IPS DF 6.9 (cell line): ENCODE results near the gene SPRY4.
"Not testable (repeated sequence)": the region's sequence is repeated elsewhere in the genome, so short reads cannot be mapped to it uniquely, and the experiment has no call there.

Experiments used
- DNase-seq: peaks from one replicate; pipeline ENCODE4 v3.0.0-alpha.2; 2013; ENCODE audit warnings: low read depth, low spot score
- H3K27ac ChIP-seq: one replicate; pipeline ENCODE4 v1.5.1; 2013; ENCODE audit warnings: low read length, control low read depth
- H3K27me3 ChIP-seq: 2 replicates; pipeline ENCODE4 v1.6.1; 2013; ENCODE audit warnings: mild to moderate bottlenecking, low read length; ENCODE audit not compliant: control insufficient read depth, insufficient read depth
- H3K36me3 ChIP-seq: 2 replicates; pipeline ENCODE4 v1.6.1; 2013; ENCODE audit warnings: low read length; ENCODE audit not compliant: control insufficient read depth, insufficient read depth
- H3K4me1 ChIP-seq: 2 replicates; pipeline ENCODE4 v1.6.1; 2013; ENCODE audit warnings: low read length; ENCODE audit not compliant: control insufficient read depth, insufficient read depth
- H3K4me3 ChIP-seq: 2 replicates; pipeline ENCODE4 v1.5.1; 2013; ENCODE audit warnings: mild to moderate bottlenecking, low read length
- H3K9me3 ChIP-seq: 2 replicates; pipeline ENCODE4 v1.6.1; 2013; ENCODE audit warnings: low read length, inconsistent platforms; ENCODE audit not compliant: control insufficient read depth, insufficient read depth
- WGBS: extraction: QIAGEN DNeasy Blood & Tissue Kit; methylation state at CpG from one replicate; pipeline ENCODE4 v1.1.7; 2013; ENCODE audit warnings: mixed read lengths, missing lambda C conversion rate; ENCODE audit not compliant: insufficient read length, insufficient coverage; 5-methylcytosine and 5-hydroxymethylcytosine counted together

SPRY4 gene

GRCh38 chr5:142286111-142286510 is 38.7 kb downstream of the SPRY4 start:
- WGBS, result no CpG with 5 or more reads among the region's 12 CpGs
- H3K27me3 ChIP-seq, result no peaks in the 10 kb centered on the region
- no peaks in the 10 kb centered on the region for H3K36me3 ChIP-seq
- H3K4me3 ChIP-seq, result no peak overlapping the region
- no peak for DNase-seq
- no peaks in the 10 kb centered on the region for H3K9me3 ChIP-seq
- H3K4me1 ChIP-seq, result peaks cover 1% of the 10 kb centered on the region; the same call in 1 of the 2 replicates
- H3K27ac ChIP-seq, result no peak overlapping the region

- no peaks in the 10 kb centered on the region for H3K27me3 ChIP-seq
- H3K4me1 ChIP-seq, result 0 out of 2 replicates have a peak, but pooled peaks cover 2% of the 10 kb centered on the region
- no CpG with 5 or more reads among the region's 6 CpGs for WGBS
- H3K9me3 ChIP-seq, result no peaks in the 10 kb centered on the region
- H3K4me3 ChIP-seq, result no peak overlapping the region
- H3K36me3 ChIP-seq, result no peaks in the 10 kb centered on the region
- H3K27ac ChIP-seq, result no peak overlapping the region
- no peak for DNase-seq
Observed at GRCh38 chr5:142283304-142283703, 41.5 kb downstream of the SPRY4 start.

DNA sequence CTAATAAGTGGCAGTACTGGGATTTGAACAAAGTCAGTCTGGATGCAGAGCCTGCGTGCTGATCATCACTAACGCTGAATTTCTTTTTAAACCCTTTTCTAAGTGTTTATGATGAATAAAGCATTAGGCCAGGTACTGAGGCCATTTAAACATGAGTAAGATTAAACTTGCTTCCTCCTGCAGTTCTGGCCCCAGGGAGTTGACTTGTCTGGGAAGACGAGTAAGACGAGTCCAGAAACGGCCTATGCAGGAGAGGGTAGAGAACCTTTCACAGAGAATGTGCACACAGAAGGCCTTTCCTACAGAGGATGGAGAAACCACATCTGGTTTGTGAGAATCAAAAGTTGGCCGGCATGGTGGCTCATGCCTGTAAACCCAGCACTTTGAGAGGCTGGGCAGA is 42.9 kb downstream of the SPRY4 start:
- no peaks in the 10 kb centered on the region for H3K27me3 ChIP-seq
- no CpG with 5 or more reads among the region's 6 CpGs for WGBS

DNA sequence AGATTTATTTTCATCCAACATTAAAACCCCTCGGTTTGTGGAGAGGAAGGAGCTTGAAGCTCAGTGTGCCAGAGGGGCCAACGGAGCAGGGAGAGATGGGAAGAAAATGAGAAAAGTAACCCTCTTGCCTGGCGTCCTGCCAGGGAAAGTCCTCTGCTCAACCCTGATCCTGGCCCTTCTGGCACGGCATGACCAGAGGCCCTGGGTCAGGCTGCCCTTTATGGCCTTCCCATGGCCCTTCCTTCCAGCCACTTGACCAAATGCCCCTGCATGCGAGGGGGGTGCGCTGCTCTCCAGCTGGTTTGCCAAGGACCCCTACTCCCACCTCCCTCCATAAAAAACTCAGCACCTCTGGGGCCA is 43.8 kb downstream of the SPRY4 start:
- DNase-seq, result no peak
- Histone ChIP-seq H3K36me3 (no peaks in the 10 kb centered on the region), H3K9me3 (no peaks in the 10 kb centered on the region), H3K27ac (no peak overlapping the region), H3K4me3 (no peak overlapping the region), H3K27me3 (no peaks in the 10 kb centered on the region), H3K4me1 (0 out of 2 replicates have a peak, but pooled peaks cover 2% of the 10 kb centered on the region)
- WGBS, result no CpG with 5 or more reads among the region's 6 CpGs

More for the DNA sequence above, 42.9 kb downstream of the SPRY4 start:
- no peak for DNase-seq
- no peaks in the 10 kb centered on the region for H3K9me3 ChIP-seq
- no peaks in the 10 kb centered on the region for H3K36me3 ChIP-seq
- no peak overlapping the region for H3K4me3 ChIP-seq
- H3K4me1 ChIP-seq, result 0 out of 2 replicates have a peak, but pooled peaks cover 2% of the 10 kb centered on the region
- no peak overlapping the region for H3K27ac ChIP-seq

DNA sequence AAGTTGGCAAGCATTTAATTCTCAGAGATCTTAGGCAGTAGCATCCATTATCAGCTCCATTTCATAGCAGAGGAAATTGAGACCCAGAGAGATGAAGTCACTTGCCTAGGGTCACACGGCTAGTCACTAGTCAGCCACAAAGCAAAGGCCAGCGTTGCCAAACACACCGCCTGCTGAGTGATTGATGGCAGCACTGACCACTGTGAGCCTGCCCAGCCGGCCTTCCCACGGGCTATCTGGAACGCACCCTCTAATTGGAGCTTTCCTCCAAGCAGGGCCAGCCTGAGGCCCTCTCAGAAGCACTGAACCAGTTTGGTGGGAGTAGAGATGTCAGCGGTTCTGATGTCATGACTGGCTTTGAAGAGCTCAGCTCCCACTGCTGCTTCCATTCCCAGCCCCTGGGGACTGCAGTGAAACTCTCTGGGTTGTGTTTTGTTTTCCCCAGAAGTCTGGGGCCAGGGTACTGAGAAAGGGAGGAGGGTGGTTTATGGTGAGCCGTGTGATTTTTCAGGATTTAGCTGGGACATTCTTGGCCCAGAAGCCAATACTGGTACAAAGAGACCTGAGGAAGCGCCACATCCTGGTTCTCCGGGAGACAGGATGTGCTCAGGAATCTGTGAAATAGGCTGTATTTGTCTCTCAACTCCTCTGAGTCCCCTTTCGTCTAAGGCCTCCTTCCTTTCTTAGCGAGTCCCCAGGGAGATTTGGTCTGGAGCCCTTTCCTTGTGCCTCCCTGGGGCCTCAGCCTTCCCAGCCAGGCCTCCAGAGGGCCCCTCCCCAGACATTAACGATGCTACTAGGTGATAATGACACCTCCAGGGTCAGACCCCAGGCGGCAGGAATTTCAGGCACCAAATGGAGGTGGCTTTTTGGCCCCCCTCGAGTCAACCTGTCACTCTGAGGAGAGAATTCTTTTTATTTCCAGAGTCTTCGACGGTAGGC is 44.5 kb downstream of the SPRY4 start:
- Histone ChIP-seq H3K4me3 (no peak overlapping the region), H3K9me3 (no peaks in the 10 kb centered on the region), H3K36me3 (no peaks in the 10 kb centered on the region), H3K27me3 (no peaks in the 10 kb centered on the region), H3K4me1 (0 out of 2 replicates have a peak, but pooled peaks cover 2% of the 10 kb centered on the region), H3K27ac (no peak overlapping the region)
- no CpG with 5 or more reads among the region's 17 CpGs for WGBS
- DNase-seq, result peak; percentile 47

GRCh38 chr5:142278627-142279026 is 46.2 kb downstream of the SPRY4 start:
- no peak for DNase-seq
- Histone ChIP-seq H3K27ac (no peak overlapping the region), H3K4me1 (0 out of 2 replicates have a peak, but pooled peaks cover 2% of the 10 kb centered on the region), H3K27me3 (no peaks in the 10 kb centered on the region), H3K9me3 (no peaks in the 10 kb centered on the region), H3K4me3 (no peak overlapping the region), H3K36me3 (no peaks in the 10 kb centered on the region)
- no CpG with 5 or more reads among the region's 1 CpG for WGBS

DNA sequence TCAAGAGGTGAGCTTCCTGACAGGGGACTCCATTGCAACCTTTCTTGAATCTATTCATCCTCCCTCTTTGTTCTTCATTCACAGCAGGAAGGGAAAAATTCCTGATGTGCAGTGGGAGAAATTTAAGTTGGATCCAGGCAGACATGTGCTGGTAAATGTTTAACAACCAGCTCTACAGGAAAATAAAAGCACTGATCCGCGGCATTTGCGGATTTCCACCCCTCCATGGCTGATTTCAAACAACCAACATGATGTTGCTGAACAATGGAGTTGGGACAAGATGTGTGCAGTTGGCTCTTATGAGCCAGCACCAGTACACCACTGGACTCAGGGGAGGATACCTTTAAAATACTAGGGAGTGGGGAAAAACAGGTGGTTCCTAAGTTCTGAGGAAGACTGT is 47.0 kb downstream of the SPRY4 start:
- no peak for DNase-seq
- 0 out of 2 replicates have a peak, but pooled peaks cover 2% of the 10 kb centered on the region for H3K4me1 ChIP-seq
- H3K27ac ChIP-seq, result no peak overlapping the region
- no peaks in the 10 kb centered on the region for H3K27me3 ChIP-seq
- H3K4me3 ChIP-seq, result no peak overlapping the region
- WGBS, result no CpG with 5 or more reads among the region's 3 CpGs
- H3K9me3 ChIP-seq, result no peaks in the 10 kb centered on the region
- no peaks in the 10 kb centered on the region for H3K36me3 ChIP-seq

GRCh38 chr5:142276517-142276916 is 48.3 kb downstream of the SPRY4 start:
- Histone ChIP-seq H3K36me3 (no peaks in the 10 kb centered on the region), H3K4me3 (no peak overlapping the region), H3K27me3 (no peaks in the 10 kb centered on the region), H3K4me1 (0 out of 2 replicates have a peak, but pooled peaks cover 2% of the 10 kb centered on the region), H3K9me3 (no peaks in the 10 kb centered on the region), H3K27ac (no peak overlapping the region)
- no peak for DNase-seq
- WGBS, result no CpG with 5 or more reads among the region's 6 CpGs

DNA sequence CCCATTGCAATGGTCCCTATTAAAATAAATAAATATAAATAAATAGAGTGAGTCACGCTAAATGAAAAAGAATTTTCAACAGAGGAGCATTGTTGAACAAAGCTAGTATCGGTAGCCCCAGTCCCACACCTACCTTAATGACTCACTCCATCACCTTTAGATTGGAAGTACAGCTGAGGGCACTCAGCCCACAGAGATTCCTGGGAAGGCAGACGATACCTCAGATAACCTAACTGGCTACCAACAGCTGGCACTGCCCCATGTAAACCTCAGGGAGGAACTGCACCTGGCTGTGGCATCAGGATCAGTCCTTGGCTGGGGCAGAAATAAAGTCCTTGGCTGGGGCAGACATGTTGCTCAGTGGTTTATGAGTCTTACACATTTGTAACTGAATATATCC is 49.3 kb downstream of the SPRY4 start:
- Histone ChIP-seq H3K27me3 (no peaks in the 10 kb centered on the region), H3K4me1 (0 out of 2 replicates have a peak, but pooled peaks cover 2% of the 10 kb centered on the region), H3K4me3 (no peak overlapping the region), H3K9me3 (no peaks in the 10 kb centered on the region), H3K27ac (no peak overlapping the region), H3K36me3 (no peaks in the 10 kb centered on the region)
- no CpG with 5 or more reads among the region's 3 CpGs for WGBS
- no peak for DNase-seq

DNA sequence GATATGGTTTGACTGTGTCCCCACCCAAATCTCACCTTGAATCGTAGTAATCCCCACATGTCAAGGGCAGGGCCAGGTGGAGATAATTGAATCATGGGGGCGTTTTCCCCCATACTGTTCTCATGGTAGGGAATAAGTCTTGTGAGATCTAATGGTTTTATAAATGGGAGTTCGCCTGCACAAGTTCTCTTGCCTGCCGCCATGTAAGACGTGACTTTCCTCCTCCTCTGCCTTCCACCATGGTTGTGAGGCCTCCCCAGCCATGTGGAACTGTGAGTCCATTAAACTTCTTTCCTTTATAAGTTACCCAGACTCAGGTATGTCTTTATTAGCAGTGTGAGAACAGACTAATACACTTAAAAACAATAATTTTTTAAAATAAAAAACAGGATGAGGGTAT is 52.2 kb downstream of the SPRY4 start:
- not testable (repeated sequence) for H3K27ac ChIP-seq, H3K9me3 ChIP-seq, H3K4me3 ChIP-seq, DNase-seq, H3K36me3 ChIP-seq, H3K4me1 ChIP-seq, H3K27me3 ChIP-seq
- WGBS, result no CpG with 5 or more reads among the region's 5 CpGs
